ENCODE data around the gene LMF1. TPM values are rescaled to one million over a fixed set of nuclear protein-coding genes. Genes with fewer than 3 reads are reported as not detected.

LMF1 gene
- total RNA-seq, 2 donors from 2014 or later: 15.8 to 20.1 TPM

DNA sequence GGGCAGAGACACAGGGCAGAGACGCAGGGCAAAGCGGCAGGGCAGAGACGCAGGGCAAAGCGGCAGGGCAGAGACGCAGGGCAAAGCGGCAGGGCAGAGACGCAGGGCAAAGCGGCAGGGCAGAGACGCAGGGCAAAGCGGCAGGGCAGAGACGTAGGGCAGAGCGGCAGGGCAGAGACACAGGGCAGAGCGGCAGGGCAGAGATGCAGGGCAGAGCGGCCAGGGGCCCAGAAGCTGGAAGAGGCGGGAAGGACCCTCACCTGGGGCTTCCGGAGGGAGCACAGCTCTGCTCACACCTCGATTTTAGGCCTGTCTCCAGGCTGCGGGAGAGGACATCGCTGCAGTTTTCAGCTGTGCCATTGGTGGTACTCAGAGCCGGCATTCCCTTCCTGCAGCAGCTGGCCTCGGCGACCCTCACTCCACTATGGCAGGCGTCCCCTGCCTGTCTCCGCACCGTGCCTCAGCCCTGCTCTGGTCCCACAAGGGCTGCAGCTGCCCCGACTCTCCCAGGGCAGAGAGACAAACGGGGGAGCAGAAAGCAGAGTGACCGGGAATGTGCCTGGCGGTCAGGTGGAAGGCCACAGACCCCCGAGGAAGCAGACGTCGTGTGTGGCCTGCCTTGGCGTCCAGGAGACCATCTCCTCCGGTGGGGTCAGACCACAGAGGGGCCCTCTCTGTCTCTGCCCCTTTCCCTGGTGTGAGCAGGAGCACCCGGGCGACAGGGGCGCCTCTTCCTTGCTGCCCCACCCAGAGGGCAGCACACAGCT is 40.7 kb upstream of the LMF1 start:
- intact Hi-C loops (cut with DNase I): no loop called here
- H3K4me3 ChIP-seq: no peak overlapping the region
- TF ChIP-seq CTCF (IDR thresholded peaks at IDR 0.05): no peak
- no peak for TF ChIP-seq POLR2A (IDR thresholded peaks at IDR 0.05)
- H3K36me3 ChIP-seq (replicated peaks in 1 of 2; ENCODE audit: insufficient read depth in 1 of 2, low read depth in 2 of 2): no peaks in the 10 kb centered on the region
- H3K27ac ChIP-seq: no peak overlapping the region
- H3K4me1 ChIP-seq: no peaks in the 10 kb centered on the region
- H3K27me3 ChIP-seq: no peaks in the 10 kb centered on the region
- no peak for ATAC-seq
- 69 to 80% methylated on average over 26 to 37 of the region's 37 CpGs for WGBS, 2 donors
- no peak for DNase-seq
- no peaks in the 10 kb centered on the region for H3K9me3 ChIP-seq

- H3K9me3 ChIP-seq: no peaks in the 10 kb centered on the region
- ATAC-seq (no peak), DNase-seq (no peak)
- H3K4me3 ChIP-seq: no peak overlapping the region
- H3K27ac ChIP-seq: no peak overlapping the region
- intact Hi-C loops (cut with DNase I): no loop called here
- no peaks in the 10 kb centered on the region for H3K4me1 ChIP-seq
- H3K27me3 ChIP-seq: no peaks in the 10 kb centered on the region
- 53 to 61% methylated on average over 3 to 16 of the region's 16 CpGs for WGBS, 2 donors
- no peaks in the 10 kb centered on the region for H3K36me3 ChIP-seq (replicated peaks in 1 of 2; ENCODE audit: insufficient read depth in 1 of 2, low read depth in 2 of 2)
- TF ChIP-seq CTCF (IDR thresholded peaks at IDR 0.05) (no peak), POLR2A (IDR thresholded peaks at IDR 0.05) (no peak)
These were observed 40.0 kb upstream of the LMF1 start for GRCh38 chr16:1010815-1011214.

GRCh38 chr16:1010251-1010650 is 39.5 kb upstream of the LMF1 start:
- no peak for ATAC-seq
- Histone ChIP-seq H3K36me3 (replicated peaks in 1 of 2; ENCODE audit: insufficient read depth in 1 of 2, low read depth in 2 of 2) (no peaks in the 10 kb centered on the region), H3K9me3 (no peaks in the 10 kb centered on the region), H3K27me3 (no peaks in the 10 kb centered on the region), H3K27ac (no peak overlapping the region), H3K4me1 (no peaks in the 10 kb centered on the region), H3K4me3 (no peak overlapping the region)
- intact Hi-C loops (cut with DNase I): no loop called here
- 33 to 37% methylated on average over 3 to 18 of the region's 20 CpGs for WGBS, 2 donors
- TF ChIP-seq POLR2A (IDR thresholded peaks at IDR 0.05): no peak
- TF ChIP-seq CTCF (IDR thresholded peaks at IDR 0.05): no peak
- DNase-seq: no peak

DNA sequence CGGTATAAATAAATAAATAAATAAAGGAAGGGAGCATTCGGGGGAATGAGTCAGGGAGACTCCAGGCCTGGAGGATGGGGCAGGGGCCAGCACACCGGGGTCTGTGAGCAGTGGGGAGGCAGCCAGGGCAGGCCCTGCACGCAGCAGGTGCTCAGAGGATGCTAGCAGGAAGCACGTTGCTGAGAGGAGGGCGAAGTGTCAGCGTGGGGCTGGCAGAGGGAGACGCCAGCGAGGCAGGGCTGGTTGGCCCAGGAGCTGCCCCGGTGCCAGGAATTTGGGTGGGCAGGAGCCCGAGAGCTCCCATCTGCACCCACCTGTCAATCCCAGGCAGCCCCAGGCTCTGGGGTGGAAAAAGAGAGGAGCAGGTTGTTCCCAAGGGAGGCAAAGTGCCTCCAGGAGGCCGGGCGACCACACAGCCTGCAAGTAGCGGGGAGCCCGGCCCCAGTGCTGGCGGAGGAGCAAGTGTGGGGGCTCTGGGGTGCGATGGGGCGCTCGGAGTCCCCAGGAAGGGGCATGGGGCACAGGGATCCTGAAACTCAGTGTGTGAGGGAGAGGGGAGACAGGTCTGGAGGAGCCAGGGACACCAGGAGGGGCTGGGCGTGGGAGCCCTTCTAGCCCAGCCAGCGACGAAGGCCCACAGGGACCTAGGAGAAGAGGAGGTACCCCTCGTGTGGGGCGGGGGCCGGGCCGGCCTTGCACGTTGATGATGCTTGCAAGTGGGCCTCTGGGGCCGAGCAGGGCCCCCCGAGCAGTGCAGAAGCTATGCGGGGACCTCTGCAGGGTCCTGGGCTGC is 38.8 kb upstream of the LMF1 start:
- Histone ChIP-seq H3K27ac (no peak overlapping the region), H3K27me3 (no peaks in the 10 kb centered on the region), H3K4me1 (no peaks in the 10 kb centered on the region), H3K36me3 (replicated peaks in 1 of 2; ENCODE audit: insufficient read depth in 1 of 2, low read depth in 2 of 2) (no peaks in the 10 kb centered on the region), H3K4me3 (no peak overlapping the region), H3K9me3 (no peaks in the 10 kb centered on the region)
- WGBS, 2 donors: 57 to 59% methylated on average over 28 to 29 of the region's 30 CpGs
- intact Hi-C loops (cut with DNase I): no loop called here
- DNase-seq (no peak), ATAC-seq (no peak)
- TF ChIP-seq CTCF (IDR thresholded peaks at IDR 0.05) (no peak), POLR2A (IDR thresholded peaks at IDR 0.05) (no peak)
